ENCODE data around the gene APOBEC3G.
"Not testable (repeated sequence)": the region's sequence is repeated elsewhere in the genome, so short reads cannot be mapped to it uniquely, and the experiment has no call there.

The APOBEC3G gene

DNA sequence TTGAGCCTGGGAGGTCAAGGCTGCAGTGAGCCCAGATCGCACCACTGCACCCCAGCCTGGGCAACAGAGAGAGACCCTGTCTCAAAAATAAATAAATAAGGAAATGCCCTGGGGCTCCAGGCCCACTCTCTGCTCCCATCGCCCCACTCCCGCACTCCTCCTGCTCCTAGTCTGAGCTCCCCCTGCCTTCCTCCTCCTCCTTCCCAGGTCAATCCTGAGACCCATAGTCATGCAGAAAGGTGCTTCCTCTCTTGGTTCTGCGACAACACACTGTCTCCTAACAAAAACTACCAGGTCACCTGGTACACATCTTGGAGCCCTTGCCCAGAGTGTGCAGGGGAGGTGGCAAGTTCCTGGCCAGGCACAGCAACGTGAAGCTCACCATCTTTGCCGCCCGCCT lies 6.9 kb upstream of the APOBEC3G start:
- no peak overlapping the region for H3K4me3 ChIP-seq (ENCODE audit: low read depth, low read length)
- no peak for DNase-seq (ENCODE audit: low read depth)
- TF ChIP-seq, protein P1, sequence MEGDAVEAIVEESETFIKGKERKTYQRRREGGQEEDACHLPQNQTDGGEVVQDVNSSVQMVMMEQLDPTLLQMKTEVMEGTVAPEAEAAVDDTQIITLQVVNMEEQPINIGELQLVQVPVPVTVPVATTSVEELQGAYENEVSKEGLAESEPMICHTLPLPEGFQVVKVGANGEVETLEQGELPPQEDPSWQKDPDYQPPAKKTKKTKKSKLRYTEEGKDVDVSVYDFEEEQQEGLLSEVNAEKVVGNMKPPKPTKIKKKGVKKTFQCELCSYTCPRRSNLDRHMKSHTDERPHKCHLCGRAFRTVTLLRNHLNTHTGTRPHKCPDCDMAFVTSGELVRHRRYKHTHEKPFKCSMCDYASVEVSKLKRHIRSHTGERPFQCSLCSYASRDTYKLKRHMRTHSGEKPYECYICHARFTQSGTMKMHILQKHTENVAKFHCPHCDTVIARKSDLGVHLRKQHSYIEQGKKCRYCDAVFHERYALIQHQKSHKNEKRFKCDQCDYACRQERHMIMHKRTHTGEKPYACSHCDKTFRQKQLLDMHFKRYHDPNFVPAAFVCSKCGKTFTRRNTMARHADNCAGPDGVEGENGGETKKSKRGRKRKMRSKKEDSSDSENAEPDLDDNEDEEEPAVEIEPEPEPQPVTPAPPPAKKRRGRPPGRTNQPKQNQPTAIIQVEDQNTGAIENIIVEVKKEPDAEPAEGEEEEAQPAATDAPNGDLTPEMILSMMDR (IDR thresholded peaks at IDR 0.05; ENCODE audit: control insufficient read depth, extremely low read depth, insufficient read depth): no peak

DNA sequence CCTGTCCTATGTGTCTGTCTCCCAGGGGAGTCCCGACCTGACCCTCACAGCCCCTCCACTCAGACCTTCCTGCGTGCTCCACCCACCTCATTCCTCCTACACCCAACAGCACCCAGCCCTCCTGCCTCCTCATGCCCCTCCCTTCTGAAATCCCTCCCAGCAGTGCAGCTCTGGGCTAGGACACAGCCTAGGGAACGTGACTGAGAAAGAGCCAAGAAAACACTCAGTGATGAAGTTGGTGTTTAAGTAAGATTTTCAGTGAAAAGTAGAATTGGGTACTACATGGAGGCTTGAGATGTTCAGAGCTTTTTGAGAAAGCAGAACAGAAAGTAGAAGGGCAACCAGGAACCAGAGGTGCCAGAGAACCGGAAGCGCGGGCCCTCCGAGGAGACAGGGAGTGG lies 4.5 kb upstream of the APOBEC3G start:
- not testable (repeated sequence) for H3K4me3 ChIP-seq (ENCODE audit: low read depth, low read length); DNase-seq (ENCODE audit: low read depth)

DNA sequence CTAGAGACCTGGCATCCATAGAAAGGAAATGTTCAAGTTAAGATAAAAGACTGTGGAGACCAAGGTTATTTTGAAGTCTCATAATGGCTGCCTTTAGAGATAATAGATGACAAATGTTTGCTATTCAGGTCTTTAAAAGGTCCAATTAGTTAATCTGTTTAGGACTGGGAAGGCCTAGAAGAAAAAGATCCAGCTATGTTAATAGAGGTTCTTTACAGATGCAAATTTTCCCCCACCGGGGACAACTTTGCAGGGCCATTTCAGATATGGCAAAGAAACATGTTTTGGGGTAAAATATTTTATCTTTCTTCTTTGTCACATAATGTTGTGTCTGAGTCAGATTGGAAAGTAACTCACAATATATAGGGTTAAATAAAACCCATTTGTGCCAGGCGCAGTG lies 3.1 kb upstream of the APOBEC3G start:
- no peak overlapping the region for H3K4me3 ChIP-seq (ENCODE audit: low read depth, low read length)
- DNase-seq (ENCODE audit: low read depth): no peak
- TF ChIP-seq, protein P1 (IDR thresholded peaks at IDR 0.05; ENCODE audit: control insufficient read depth, extremely low read depth, insufficient read depth): no peak

DNA sequence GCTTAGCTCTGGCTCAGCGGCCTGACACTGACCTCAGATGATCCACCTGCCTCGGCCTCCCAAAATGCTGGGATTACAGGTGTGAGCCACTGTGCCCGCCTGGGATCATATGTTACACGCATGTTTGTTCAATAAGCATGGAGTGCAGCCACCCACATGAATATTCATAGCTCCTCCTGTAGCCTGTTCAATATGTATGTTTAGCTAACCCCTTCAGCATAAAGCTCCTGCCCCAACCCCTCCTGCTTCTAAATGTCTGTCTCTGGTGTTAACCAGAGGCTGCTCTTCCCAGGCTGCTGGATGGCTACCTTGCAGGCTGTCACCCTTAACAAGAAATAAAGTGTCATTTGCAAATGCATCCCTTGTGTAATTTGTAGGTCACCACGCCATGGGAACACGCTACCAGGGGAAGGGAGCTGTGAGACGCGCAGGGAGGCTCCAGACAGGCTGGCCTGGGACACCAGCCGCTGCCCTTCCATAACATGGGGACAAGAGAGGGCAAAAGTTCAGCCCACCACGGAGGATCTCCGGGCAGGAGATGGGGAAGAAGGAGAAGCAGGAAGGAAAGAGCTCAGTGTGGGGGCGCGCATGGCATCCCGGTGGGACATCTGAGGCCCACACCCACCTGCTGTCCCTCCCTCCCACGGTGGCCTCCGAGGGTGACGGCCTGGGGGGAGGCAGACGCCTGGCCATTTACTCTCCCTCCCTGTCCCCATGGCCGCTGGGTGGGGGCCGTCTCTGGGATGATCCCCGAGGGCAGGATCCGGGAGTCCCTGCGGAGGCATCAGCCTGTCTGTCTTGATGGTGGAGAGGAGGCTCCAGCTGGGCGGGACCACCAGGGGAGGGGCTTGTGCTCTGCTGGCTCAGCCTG lies 685 bp upstream of the APOBEC3G start:
- DNase-seq (ENCODE audit: low read depth); H3K4me3 ChIP-seq (ENCODE audit: low read depth, low read length): not testable (repeated sequence)

DNA sequence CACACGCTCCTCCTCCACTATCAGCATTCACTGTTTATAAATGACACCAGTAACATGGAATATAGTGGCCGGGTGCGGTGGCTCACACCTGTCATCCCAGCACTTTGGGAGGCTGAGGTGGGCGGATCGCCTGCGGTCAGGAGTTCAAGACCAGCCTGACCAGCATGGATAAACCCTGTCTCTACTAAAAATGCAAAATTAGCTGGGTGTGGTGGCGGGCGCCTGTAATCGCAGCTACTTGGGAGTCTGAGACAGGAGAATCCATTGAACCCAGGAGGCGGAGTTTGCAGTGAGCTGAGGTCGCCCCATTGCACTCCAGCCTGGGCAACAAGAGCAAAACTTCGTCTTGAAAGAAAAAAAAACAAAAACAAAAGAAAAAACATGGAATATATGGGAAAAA lies 837 bp downstream of the APOBEC3G start:
- not testable (repeated sequence) for H3K4me3 ChIP-seq (ENCODE audit: low read depth, low read length); DNase-seq (ENCODE audit: low read depth)

DNA sequence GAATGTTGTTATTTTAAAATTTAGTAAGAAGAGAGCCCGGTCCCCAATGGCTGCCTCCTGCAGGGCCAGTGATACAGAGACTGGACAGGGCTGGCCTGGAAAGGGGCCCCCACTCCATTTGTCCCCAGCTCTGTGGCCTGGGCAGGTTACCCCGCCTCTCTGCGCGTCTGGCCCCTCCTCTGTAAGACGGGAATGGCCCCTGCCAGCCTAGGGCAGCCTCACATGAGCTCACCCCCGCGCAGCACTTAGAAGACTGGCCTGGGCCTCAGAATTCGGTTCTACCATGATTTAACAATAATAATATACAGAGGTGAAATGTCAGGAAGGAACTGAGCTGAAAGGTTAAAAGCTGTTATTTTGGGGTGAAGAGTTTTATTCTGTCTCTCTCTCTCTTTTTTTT lies 1.3 kb downstream of the APOBEC3G start:
- TF ChIP-seq, protein P1 (IDR thresholded peaks at IDR 0.05; ENCODE audit: control insufficient read depth, extremely low read depth, insufficient read depth): no peak
- no peak overlapping the region for H3K4me3 ChIP-seq (ENCODE audit: low read depth, low read length)
- DNase-seq (ENCODE audit: low read depth): no peak

DNA sequence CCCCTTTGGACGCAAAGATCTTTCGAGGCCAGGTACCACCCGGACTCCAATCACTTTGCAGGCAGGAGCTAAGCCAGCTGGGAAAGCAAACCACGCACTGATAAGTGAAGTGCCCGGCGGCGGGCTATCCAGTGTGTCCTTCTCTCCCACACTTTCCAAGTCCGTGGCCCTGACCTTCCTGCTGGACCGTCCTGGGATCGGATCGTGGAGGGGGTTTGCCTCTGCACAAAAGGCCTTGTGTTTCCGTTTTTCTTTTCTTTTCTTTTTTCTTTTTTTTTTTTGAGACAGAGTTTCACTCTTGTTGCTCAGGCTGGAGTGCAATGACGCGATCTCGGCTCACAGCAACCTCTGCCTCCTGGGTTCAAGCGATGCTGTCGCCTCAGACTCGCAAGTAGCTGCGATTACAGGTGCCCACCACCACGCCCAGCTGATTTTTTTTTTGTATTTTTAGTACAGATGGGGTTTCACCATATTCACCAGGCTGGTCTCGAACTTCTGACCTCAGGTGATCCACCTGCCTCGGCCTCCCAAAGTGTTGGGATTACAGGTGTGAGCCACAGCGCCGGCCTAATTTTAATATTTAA lies 2.1 kb downstream of the APOBEC3G start:
- H3K4me3 ChIP-seq (ENCODE audit: low read depth, low read length); DNase-seq (ENCODE audit: low read depth): not testable (repeated sequence)

DNA sequence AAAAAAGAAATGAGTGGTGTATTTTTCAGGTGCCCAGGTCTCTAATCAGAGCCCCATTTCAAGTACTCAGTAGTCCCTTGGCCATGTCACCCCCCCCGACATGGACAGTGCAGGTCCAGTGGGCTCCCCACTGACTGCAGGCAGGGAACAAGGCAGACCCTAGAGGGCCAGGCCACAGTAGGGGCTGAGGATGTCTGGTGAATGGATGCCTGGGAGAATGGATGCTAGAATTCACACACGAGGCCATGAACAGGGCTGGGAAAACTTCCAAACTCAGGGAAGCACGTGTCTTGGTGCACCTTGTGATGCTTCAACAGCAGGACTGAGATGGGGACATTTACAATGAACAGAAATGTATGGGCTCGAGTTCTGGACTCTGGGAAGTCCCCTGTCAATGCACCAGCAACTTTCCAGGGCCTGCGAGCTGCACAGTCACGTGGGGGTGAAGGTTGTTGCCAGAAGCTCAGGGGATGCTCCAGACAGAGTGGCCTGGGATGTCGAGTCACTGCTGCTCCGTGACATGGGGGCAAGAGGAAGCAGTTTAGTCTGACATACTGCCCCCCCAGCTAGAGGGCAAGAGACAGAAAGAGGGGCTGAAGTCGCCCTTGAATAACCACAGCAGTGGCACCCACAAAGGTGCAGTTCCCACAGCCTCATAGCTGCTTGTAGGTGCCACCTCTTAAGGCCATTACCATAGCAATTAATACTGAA lies 3.1 kb downstream of the APOBEC3G start:
- no peak for DNase-seq (ENCODE audit: low read depth)
- H3K4me3 ChIP-seq (ENCODE audit: low read depth, low read length): no peak overlapping the region
- TF ChIP-seq, protein P1 (IDR thresholded peaks at IDR 0.05; ENCODE audit: control insufficient read depth, extremely low read depth, insufficient read depth): no peak

DNA sequence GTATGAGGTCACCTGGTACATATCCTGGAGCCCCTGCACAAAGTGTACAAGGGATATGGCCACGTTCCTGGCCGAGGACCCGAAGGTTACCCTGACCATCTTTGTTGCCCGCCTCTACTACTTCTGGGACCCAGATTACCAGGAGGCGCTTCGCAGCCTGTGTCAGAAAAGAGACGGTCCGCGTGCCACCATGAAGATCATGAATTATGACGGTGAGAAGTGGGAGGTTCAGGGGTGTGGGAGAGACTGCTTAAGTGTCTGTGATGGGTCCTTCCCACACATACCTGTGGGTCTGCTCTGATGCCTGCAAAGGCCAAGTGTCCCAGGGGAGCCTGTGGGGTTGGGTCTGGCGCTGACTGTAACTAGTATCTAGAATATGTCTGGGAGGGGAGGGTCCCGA lies 3.9 kb downstream of the APOBEC3G start:
- no peak for DNase-seq (ENCODE audit: low read depth)
- TF ChIP-seq, protein P1 (IDR thresholded peaks at IDR 0.05; ENCODE audit: control insufficient read depth, extremely low read depth, insufficient read depth): no peak
- H3K4me3 ChIP-seq (ENCODE audit: low read depth, low read length): no peak overlapping the region

Measured in LNCaP clone FGC (cell line).